Choroid plexus epithelial cell (primary cell): ENCODE measurements around the gene TAF10.

ENCODE experiments used
- DNase-seq: peaks from one replicate; pipeline ENCODE4 v3.0.0-alpha.2; 2010; ENCODE audit warnings: low read depth
- H3K4me3 ChIP-seq: 2 replicates; pipeline ENCODE4 v1.5.1; 2011; ENCODE audit warnings: low read depth, mild to moderate bottlenecking, control low read depth, low read length, moderate library complexity
- CTCF ChIP-seq: conservative IDR thresholded peaks from 2 replicates; pipeline ENCODE4 v1.5.1; 2011; ENCODE audit warnings: low read depth, mild to moderate bottlenecking, control low read depth, inconsistent platforms, low read length, moderate library complexity

Gene TAF10

GRCh38 chr11:6635082-6635932, 23.3 kb upstream of the TAF10 start:
- no peak overlapping the region for H3K4me3 ChIP-seq
- DNase-seq = peak; percentile 70
- TF ChIP-seq CTCF = no peak

GRCh38 chr11:6634534-6634933, 22.5 kb upstream of the TAF10 start:
- H3K4me3 ChIP-seq = no peak overlapping the region
- no peak for TF ChIP-seq CTCF
- no peak for DNase-seq

GRCh38 chr11:6633422-6634408, 21.7 kb upstream of the TAF10 start:
- no peak for TF ChIP-seq CTCF

GRCh38 chr11:6632116-6633073, 20.4 kb upstream of the TAF10 start:
- TF ChIP-seq CTCF = no peak

More at GRCh38 chr11:6633422-6634408, 21.7 kb upstream of the TAF10 start:
- no peak overlapping the region for H3K4me3 ChIP-seq
- no peak for DNase-seq

GRCh38 chr11:6631361-6631890, 19.4 kb upstream of the TAF10 start:
- no peak overlapping the region for H3K4me3 ChIP-seq
- TF ChIP-seq CTCF = no peak
- no peak for DNase-seq

More at GRCh38 chr11:6632116-6633073, 20.4 kb upstream of the TAF10 start:
- H3K4me3 ChIP-seq = no peak overlapping the region
- DNase-seq = no peak
